ENCODE results near the gene CAMK2G.
"Not testable (repeated sequence)": the region's sequence is repeated elsewhere in the genome, so short reads cannot be mapped to it uniquely, and the experiment has no call there.

CAMK2G gene

GRCh38 chr10:73843261-73843660, 31.1 kb downstream of the CAMK2G start:
- Mint-ChIP-seq H3K4me3 (no peak overlapping the region), H3K27ac (no peak overlapping the region), H3K36me3 (peaks cover 22% of the 10 kb centered on the region), H3K27me3 (no peaks in the 10 kb centered on the region), H3K9me3 (no peaks in the 10 kb centered on the region), H3K4me1 (no peaks in the 10 kb centered on the region)

DNA sequence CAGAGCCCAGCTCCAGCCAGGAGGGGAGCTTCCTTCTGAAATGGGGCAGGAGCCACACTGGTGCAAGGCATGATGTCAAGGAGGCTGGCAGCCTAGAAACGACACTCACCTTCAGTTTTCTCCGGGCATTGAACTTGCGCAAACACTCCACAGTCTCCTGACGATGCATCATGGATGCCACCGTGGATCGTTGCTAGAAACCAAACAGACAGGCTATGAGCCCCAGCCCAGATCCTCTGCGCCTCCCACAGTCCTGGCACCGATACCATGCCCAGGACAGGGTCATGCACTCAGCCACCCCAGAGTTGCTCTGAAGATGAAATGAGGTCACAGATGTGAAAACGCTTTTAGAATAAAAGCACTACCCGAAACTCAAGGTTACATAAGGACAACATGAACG, 32.0 kb downstream of the CAMK2G start:
- Mint-ChIP-seq H3K4me3 (no peak overlapping the region), H3K27ac (no peak overlapping the region), H3K36me3 (peaks cover 24% of the 10 kb centered on the region), H3K27me3 (no peaks in the 10 kb centered on the region), H3K9me3 (no peaks in the 10 kb centered on the region), H3K4me1 (no peaks in the 10 kb centered on the region)

DNA sequence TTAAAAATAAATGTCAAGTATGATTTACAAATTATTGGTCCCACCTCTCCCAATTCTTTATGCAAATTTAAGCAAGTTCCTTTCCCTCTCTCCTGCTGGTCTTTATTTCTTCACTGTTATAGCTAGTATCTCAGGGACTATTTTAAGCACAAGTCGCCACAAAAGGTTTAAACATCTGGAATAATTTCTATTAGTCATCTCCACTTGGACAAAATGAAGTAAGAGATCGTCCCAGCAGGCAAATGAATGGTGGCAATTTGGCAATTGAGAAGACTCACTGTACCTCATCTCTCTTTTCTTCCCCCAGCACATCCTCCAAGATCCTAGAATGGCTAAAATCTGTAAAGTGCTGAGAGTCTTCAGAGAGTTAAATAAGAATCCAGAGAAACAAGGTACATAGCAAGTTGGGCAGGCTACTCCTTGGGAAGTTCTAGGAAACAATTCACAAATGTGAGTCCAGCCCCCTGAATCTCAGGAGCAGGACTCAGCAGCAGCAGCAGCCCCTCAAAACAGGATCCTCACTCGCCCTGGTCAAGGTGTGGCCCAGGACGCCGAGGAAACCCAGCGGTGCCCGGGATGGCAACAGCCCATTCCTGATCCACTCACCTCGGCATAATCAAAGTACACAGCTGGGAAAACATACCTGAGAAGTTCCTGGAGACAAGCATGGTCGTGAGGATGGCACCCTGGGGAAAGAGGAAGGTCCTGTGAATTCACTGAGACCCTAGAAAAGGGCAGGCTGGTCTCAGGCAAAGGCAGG, 32.6 kb downstream of the CAMK2G start:
- peaks cover 20% of the 10 kb centered on the region for H3K36me3 Mint-ChIP-seq
- H3K4me1 Mint-ChIP-seq = no peaks in the 10 kb centered on the region
- no peak overlapping the region for H3K27ac Mint-ChIP-seq
- H3K4me3 Mint-ChIP-seq = no peak overlapping the region
- H3K9me3 Mint-ChIP-seq = no peaks in the 10 kb centered on the region
- H3K27me3 Mint-ChIP-seq = no peaks in the 10 kb centered on the region

DNA sequence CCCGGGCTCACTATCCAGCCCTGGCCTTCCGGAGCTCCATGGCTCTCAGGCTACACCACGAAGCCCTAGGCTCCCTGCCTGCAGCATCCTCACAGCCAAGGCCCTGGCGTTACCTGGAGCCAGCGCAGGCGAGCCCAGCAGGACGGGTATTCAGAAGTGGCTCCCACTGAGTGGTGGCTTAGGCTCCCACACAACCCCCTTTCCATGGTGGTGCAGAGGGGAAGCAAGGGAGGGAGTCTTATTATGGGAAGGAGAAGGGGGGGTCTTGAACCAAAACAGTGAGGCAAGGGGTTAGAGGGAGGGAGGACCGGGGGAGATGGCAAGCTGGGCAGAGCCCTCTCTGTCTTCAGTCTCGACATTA, 33.3 kb downstream of the CAMK2G start:
- no peaks in the 10 kb centered on the region for H3K27me3 Mint-ChIP-seq
- no peaks in the 10 kb centered on the region for H3K9me3 Mint-ChIP-seq
- H3K27ac Mint-ChIP-seq = no peak overlapping the region
- H3K4me3 Mint-ChIP-seq = no peak overlapping the region
- H3K36me3 Mint-ChIP-seq = peaks cover 16% of the 10 kb centered on the region
- H3K4me1 Mint-ChIP-seq = no peaks in the 10 kb centered on the region

DNA sequence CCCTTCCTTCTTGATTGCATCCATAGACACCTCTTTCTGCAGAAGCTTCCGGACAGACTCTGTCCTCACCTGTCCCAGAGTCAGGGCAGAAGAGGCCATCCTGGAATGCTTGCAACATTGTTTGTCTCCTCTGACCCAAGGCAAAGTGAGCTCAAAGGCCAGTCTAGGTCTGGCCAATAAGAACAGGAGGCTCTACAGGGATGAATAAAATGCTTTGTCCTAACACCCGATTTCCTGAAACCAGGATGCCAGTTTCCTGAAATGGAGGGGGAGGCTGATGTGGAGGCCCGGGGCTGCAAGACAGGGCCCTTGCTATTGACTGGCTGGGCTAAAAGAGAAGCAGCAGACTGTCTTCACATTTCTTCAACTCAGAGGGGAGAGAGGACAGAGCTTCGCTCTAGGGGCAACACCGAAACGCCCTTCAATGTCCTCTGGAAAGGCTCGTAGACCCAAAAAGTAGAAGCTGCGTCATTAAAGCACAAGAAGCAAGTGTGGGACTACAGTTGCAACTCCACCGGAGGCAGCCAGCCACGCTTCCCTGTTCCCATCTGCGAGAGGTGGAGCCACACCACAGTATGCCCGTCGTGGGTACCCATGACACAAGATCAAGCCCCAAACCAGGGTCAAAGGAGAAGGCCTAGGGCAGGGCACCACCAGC, 33.8 kb downstream of the CAMK2G start:
- no peaks in the 10 kb centered on the region for H3K9me3 Mint-ChIP-seq
- no peaks in the 10 kb centered on the region for H3K27me3 Mint-ChIP-seq
- no peak overlapping the region for H3K27ac Mint-ChIP-seq

DNA sequence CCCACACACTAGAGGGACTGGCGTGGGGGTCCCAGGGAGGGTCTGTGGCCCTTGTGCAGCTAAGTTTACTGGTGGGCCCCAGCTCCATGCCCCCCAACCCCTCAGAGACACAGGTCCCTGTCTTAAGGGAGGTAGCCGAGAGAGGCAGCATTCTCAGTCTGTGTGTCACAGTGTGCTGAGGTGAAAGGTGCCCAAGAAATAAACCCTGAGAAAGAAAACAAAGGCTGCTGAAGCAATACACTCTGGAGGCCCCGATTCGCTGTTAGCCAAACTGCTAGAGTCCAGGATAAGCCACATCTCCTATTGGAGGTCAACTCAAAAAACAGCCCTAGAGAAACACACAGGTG, 34.3 kb downstream of the CAMK2G start:
- no peaks in the 10 kb centered on the region for H3K4me1 Mint-ChIP-seq
- H3K36me3 Mint-ChIP-seq = peaks cover 13% of the 10 kb centered on the region

More for the DNA sequence above, 33.8 kb downstream of the CAMK2G start:
- Mint-ChIP-seq H3K36me3 (peaks cover 13% of the 10 kb centered on the region), H3K4me3 (no peak overlapping the region), H3K4me1 (no peaks in the 10 kb centered on the region)

DNA sequence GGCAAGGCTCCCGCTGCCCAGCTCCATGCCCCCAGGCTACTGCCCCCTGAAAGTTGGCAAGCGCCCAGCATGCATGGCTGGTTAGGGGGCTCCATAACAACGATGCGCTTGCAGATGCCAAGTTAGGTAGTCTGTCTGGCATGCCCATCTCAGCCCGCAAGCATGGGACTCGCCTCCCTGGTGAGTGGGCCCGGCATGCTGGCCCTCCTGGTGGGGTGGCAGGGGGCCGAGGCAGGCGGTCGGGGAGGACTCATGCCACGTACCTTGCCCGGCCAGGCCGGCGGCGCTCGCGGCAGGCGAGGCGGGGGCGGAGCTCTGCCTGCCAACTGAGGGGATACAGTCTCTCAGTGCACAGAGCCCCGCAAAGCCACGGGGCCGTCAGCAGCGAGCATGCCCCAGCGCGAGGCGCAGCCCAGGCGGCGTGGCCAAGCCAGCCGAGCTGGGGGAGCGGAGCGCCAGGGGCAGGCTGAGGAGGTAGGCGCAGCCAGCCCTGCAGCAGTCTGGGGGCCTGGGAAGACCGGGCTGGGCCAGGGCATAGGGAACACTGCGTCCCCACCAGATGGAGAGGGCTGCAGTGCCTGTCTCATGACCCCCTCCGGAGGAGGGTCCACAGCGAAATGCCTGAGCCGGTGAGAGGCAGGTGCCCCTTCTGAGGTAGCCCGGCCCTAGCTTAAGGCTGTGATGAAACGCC, 34.9 kb downstream of the CAMK2G start:
- H3K36me3 Mint-ChIP-seq = peaks cover 14% of the 10 kb centered on the region
- H3K27me3 Mint-ChIP-seq = no peaks in the 10 kb centered on the region
- H3K27ac Mint-ChIP-seq = no peak overlapping the region
- H3K4me1 Mint-ChIP-seq = no peaks in the 10 kb centered on the region
- H3K4me3 Mint-ChIP-seq = no peak overlapping the region
- no peaks in the 10 kb centered on the region for H3K9me3 Mint-ChIP-seq

More for the DNA sequence above, 34.3 kb downstream of the CAMK2G start:
- H3K27me3 Mint-ChIP-seq = no peaks in the 10 kb centered on the region
- H3K9me3 Mint-ChIP-seq = no peaks in the 10 kb centered on the region
- no peak overlapping the region for H3K27ac Mint-ChIP-seq
- H3K4me3 Mint-ChIP-seq = no peak overlapping the region

- Mint-ChIP-seq H3K27me3 (no peaks in the 10 kb centered on the region), H3K4me1 (no peaks in the 10 kb centered on the region), H3K27ac (no peak overlapping the region), H3K4me3 (no peak overlapping the region), H3K36me3 (peaks cover 14% of the 10 kb centered on the region), H3K9me3 (no peaks in the 10 kb centered on the region)
Measured at GRCh38 chr10:73838827-73839226, 35.5 kb downstream of the CAMK2G start.

DNA sequence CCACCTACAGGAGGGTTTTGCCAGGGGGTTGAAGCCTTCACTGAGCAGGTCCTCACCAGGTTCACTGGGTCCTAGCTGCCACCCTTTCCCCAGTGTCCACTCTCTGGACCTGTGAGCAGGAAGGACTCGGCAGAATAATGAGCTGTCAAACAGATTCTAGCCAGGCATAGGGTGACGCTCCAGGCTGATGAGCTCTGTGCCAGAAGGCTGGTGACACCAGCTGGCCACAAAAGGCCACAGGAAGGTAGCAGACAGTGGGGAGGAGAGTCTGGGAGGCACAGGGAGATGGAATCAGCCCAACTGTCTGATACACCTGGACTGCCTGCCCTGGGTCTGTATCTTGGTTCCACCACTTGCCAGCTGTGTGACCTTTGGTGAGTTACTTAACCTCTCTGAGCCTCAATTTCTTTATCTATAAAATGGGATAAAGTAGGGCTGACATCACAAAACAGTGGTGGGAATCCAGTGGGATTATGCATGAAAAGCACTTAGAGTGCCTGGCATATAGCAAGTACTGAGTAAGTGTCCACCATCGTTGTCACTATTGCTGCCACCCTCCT, 36.3 kb downstream of the CAMK2G start:
- Mint-ChIP-seq H3K36me3 (peaks cover 13% of the 10 kb centered on the region), H3K27ac (no peak overlapping the region), H3K27me3 (no peaks in the 10 kb centered on the region), H3K9me3 (no peaks in the 10 kb centered on the region), H3K4me1 (no peaks in the 10 kb centered on the region), H3K4me3 (no peak overlapping the region)

- H3K36me3 Mint-ChIP-seq = peaks cover 10% of the 10 kb centered on the region
- no peak overlapping the region for H3K27ac Mint-ChIP-seq
- no peaks in the 10 kb centered on the region for H3K4me1 Mint-ChIP-seq
- no peaks in the 10 kb centered on the region for H3K27me3 Mint-ChIP-seq
- H3K4me3 Mint-ChIP-seq = no peak overlapping the region
- H3K9me3 Mint-ChIP-seq = no peaks in the 10 kb centered on the region
Measured at GRCh38 chr10:73837072-73837471, 37.3 kb downstream of the CAMK2G start.

DNA sequence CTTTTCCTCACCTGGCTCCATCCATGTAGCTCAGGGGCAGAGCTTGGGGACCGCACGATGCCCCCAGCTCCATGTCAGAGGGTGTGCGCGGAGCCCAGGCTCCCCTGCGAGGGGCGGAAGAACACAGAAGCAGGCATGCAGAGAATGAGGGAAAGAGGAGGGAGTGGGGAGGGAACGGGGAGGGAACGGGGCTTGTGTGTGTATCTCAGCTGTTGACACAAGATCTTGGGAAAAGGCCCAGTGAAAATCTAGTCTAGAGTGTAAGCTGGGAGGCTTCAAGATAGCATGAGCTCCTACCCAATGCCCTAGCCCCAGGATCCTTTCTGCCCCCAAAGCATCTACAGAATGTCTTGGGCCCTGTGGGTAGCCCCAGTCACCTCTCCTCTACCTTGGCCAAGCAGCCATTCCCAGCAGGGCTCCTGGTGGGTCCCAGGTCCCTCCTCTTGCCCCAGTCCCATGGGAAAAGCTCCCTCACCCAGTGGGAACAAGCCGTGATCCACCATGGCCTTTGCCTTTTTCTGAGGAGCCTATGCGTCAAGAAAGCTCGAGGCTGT, 37.9 kb downstream of the CAMK2G start:
- no peak overlapping the region for H3K4me3 Mint-ChIP-seq
- no peak overlapping the region for H3K27ac Mint-ChIP-seq
- no peaks in the 10 kb centered on the region for H3K9me3 Mint-ChIP-seq
- H3K36me3 Mint-ChIP-seq = peaks cover 9% of the 10 kb centered on the region
- H3K27me3 Mint-ChIP-seq = no peaks in the 10 kb centered on the region
- H3K4me1 Mint-ChIP-seq = no peaks in the 10 kb centered on the region

GRCh38 chr10:73829090-73829489, 45.3 kb downstream of the CAMK2G start:
- H3K4me1 Mint-ChIP-seq, H3K4me3 Mint-ChIP-seq, H3K36me3 Mint-ChIP-seq, H3K9me3 Mint-ChIP-seq, H3K27me3 Mint-ChIP-seq, H3K27ac Mint-ChIP-seq: not testable (repeated sequence)

- Mint-ChIP-seq H3K4me1 (no peaks in the 10 kb centered on the region), H3K27ac (no peak overlapping the region), H3K9me3 (no peaks in the 10 kb centered on the region), H3K36me3 (no peaks in the 10 kb centered on the region), H3K4me3 (no peak overlapping the region), H3K27me3 (no peaks in the 10 kb centered on the region)
Measured at GRCh38 chr10:73828161-73828560, 46.2 kb downstream of the CAMK2G start.

DNA sequence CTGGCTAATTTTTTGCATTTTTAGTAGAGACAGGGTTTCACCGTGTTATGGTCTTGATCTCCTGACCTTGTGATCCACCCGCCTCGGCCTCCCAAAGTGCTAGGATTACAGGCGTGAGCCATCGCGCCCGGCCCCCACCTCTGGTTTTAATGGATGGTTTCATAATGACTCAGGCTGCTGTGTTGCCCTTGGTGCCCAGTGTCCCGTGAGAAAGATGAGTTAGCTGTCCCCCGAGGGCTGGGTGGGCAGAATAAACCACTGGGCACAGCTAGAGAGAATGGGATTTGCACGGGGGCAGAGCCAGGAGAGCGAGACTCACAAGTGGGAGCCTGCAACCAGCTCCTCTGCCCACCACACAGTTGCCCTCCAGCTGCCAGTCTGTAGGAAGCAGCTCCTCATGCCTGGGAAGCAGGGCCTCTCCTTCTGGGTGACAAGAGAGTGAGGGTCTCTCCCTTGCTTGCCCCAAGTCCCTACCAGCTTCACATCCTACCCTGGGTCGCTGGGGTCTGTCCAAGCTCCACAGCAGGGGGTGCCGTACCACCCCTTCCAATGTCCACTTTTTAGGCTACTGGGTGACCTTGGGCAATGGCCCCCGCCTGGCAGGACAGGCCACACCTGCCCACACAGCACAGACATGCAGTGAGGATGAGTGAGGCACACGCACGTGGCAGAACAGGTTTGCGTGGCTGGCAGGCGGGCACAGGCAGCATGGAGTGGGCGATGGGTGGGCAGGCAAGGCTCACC, 46.8 kb downstream of the CAMK2G start:
- Mint-ChIP-seq H3K4me1 (no peaks in the 10 kb centered on the region), H3K27me3 (no peaks in the 10 kb centered on the region), H3K36me3 (no peaks in the 10 kb centered on the region), H3K9me3 (no peaks in the 10 kb centered on the region), H3K27ac (no peak overlapping the region), H3K4me3 (no peak overlapping the region)

DNA sequence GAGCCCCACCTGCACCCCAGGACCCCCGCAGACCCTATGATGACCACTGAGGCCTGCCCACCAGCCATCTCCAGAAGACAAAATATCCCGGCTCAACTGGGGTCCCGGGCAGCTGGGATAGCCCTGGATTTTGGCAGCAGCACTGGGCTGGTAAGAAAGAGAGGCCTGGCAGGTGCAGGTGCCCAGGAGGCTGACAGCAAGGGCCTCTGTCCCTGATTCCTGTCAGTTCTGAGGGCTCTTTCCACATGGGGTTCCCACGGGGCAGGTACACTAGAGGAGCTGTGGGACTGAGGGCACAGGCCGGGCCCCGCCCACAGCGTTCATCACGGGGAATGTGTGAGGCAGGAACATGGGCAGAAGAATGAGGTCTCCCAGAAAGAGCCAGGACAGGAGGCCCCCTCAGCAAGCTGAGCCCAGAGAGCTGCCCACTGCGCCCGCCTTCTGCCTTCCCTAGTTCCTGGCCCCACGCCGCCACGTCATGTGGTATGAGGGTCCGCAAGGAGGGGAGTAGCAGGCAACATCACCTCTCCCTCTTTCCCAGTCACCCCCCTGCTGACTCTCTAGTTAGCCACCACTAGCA, 50.1 kb downstream of the CAMK2G start:
- Mint-ChIP-seq H3K27me3 (no peaks in the 10 kb centered on the region), H3K9me3 (no peaks in the 10 kb centered on the region), H3K27ac (no peak overlapping the region), H3K4me1 (no peaks in the 10 kb centered on the region), H3K36me3 (no peaks in the 10 kb centered on the region), H3K4me3 (no peak overlapping the region)
